ENCODE measurements around the gene MINK1. TPM values are rescaled to one million over a fixed set of nuclear protein-coding genes. Genes with fewer than 3 reads are reported as not detected.

MINK1 gene
- total RNA-seq, 1 experiment from 2014 or later = 105 TPM

- no peaks in the 10 kb centered on the region for H3K27me3 Mint-ChIP-seq (ENCODE audit: low read depth)
- no peaks in the 10 kb centered on the region for H3K36me3 Mint-ChIP-seq
- H3K4me3 Mint-ChIP-seq = no peak overlapping the region
- peak overlapping the region; percentile 2; the same call in 1 of the 2 replicates for H3K27ac Mint-ChIP-seq
- ATAC-seq (no peak), DNase-seq (ENCODE audit: low spot score) (no peak)
- TF ChIP-seq CBFB (CRISPR knock-in tag; IDR thresholded peaks at IDR 0.05; ENCODE audit: low read depth) (no peak), FOXK1 (CRISPR knock-in tag; IDR thresholded peaks at IDR 0.05) (no peak), CREM (CRISPR knock-in tag; IDR thresholded peaks at IDR 0.05) (no peak), MXD4 (CRISPR knock-in tag; IDR thresholded peaks at IDR 0.05; ENCODE audit: borderline replicate concordance) (no peak), ZNF263 (CRISPR knock-in tag; IDR thresholded peaks at IDR 0.05; ENCODE audit: low read depth) (no peak), CREB1 (CRISPR knock-in tag; IDR thresholded peaks at IDR 0.05) (no peak), FOXP1 (CRISPR knock-in tag; IDR thresholded peaks at IDR 0.05; ENCODE audit: borderline replicate concordance) (no peak), PRDM15 (CRISPR knock-in tag; IDR thresholded peaks at IDR 0.05) (no peak), ESRRA (CRISPR knock-in tag; IDR thresholded peaks at IDR 0.05; ENCODE audit: borderline replicate concordance) (no peak)
- H3K4me1 Mint-ChIP-seq = peaks cover 26% of the 10 kb centered on the region
- ChIA-PET POLR2A (interaction anchor here (0.5 kb wide), 1 partner anchor 11 kb away, joined by 3 read pairs; no protein-coding TSS in a partner anchor), CTCF (interaction anchor here (0.9 kb wide), 1 partner anchor 40 kb away, joined by 4 read pairs; no protein-coding TSS in a partner anchor)
- no peaks in the 10 kb centered on the region for H3K9me3 Mint-ChIP-seq
Observed at GRCh38 chr17:4840893-4841242, 7.7 kb downstream of the MINK1 start.

GRCh38 chr17:4842376-4842775 is 9.2 kb downstream of the MINK1 start:
- TF ChIP-seq NR3C1 (CRISPR knock-in tag; conservative IDR thresholded peaks at IDR 0.05; ENCODE audit: low read depth) (no peak), ZNF671 (CRISPR knock-in tag; IDR thresholded peaks at IDR 0.05) (no peak), SP1 (CRISPR knock-in tag; conservative IDR thresholded peaks at IDR 0.05) (no peak), ZNF416 (CRISPR knock-in tag; IDR thresholded peaks at IDR 0.05) (no peak)
- POLR2A ChIA-PET = no interaction called here
- CTCF ChIA-PET = no interaction called here
- Mint-ChIP-seq H3K27me3 (ENCODE audit: low read depth) (no peaks in the 10 kb centered on the region), H3K4me1 (peaks cover 31% of the 10 kb centered on the region), H3K27ac (0 out of 2 replicates have a peak overlapping the region, but pooled peaks have one; percentile 60), H3K9me3 (no peaks in the 10 kb centered on the region), H3K36me3 (no peaks in the 10 kb centered on the region), H3K4me3 (no peak overlapping the region)
- ATAC-seq (no peak), DNase-seq (ENCODE audit: low spot score) (no peak)

- ChIA-PET POLR2A (no interaction called here), CTCF (no interaction called here)
- Mint-ChIP-seq H3K9me3 (no peaks in the 10 kb centered on the region), H3K27ac (no peak overlapping the region), H3K27me3 (ENCODE audit: low read depth) (no peaks in the 10 kb centered on the region), H3K4me3 (no peak overlapping the region), H3K36me3 (no peaks in the 10 kb centered on the region), H3K4me1 (peaks cover 37% of the 10 kb centered on the region)
- no peak for ATAC-seq
- DNase-seq (ENCODE audit: low spot score) = no peak
- TF ChIP-seq RELA (CRISPR knock-in tag; IDR thresholded peaks at IDR 0.05; ENCODE audit: borderline replicate concordance) (no peak), NFATC4 (CRISPR knock-in tag; IDR thresholded peaks at IDR 0.05) (no peak), FOXP4 (CRISPR knock-in tag; IDR thresholded peaks at IDR 0.05) (no peak), CDX4 (CRISPR knock-in tag; IDR thresholded peaks at IDR 0.05; ENCODE audit: borderline replicate concordance) (no peak), ZNF263 (CRISPR knock-in tag; IDR thresholded peaks at IDR 0.05; ENCODE audit: low read depth) (no peak), SMAD3 (CRISPR knock-in tag; IDR thresholded peaks at IDR 0.05; ENCODE audit: borderline replicate concordance) (no peak), MYBL2 (CRISPR knock-in tag; IDR thresholded peaks at IDR 0.05) (no peak), ZNF219 (CRISPR knock-in tag; IDR thresholded peaks at IDR 0.05; ENCODE audit: borderline replicate concordance) (no peak), ZNF671 (CRISPR knock-in tag; IDR thresholded peaks at IDR 0.05) (no peak), JUN (CRISPR knock-in tag; IDR thresholded peaks at IDR 0.05) (no peak), PRDM15 (CRISPR knock-in tag; IDR thresholded peaks at IDR 0.05) (no peak)
Observed at GRCh38 chr17:4843321-4844000, 10.3 kb downstream of the MINK1 start.

Measured in WTC11 (cell line).